CMK (cell line): ENCODE data around the gene C20orf141.
"Not testable (repeated sequence)": the region's sequence is repeated elsewhere in the genome, so short reads cannot be mapped to it uniquely, and the experiment has no call there.

ENCODE experiments used
- DNase-seq: peaks from one replicate; pipeline ENCODE4 v3.0.0-alpha.2; 2010; ENCODE audit warnings: low read depth

C20orf141 gene

GRCh38 chr20:2799688-2800520 lies 14.9 kb upstream of the C20orf141 start:
- DNase-seq: no peak

GRCh38 chr20:2800521-2801285 lies 14.1 kb upstream of the C20orf141 start, which contains the start of gene CPXM1:
CPXM1 (minus strand) TSS chr20:2800627; CDS start chr20:2800572, 55 bp downstream.
- peak; percentile 98 for DNase-seq

GRCh38 chr20:2801286-2801728 lies 13.5 kb upstream of the C20orf141 start:
- peak; percentile 79 for DNase-seq

GRCh38 chr20:2804041-2804828 lies 10.6 kb upstream of the C20orf141 start:
- DNase-seq: no peak

GRCh38 chr20:2804852-2805688 lies 9.7 kb upstream of the C20orf141 start:
- DNase-seq: no peak

GRCh38 chr20:2805689-2806350 lies 9.0 kb upstream of the C20orf141 start:
- no peak for DNase-seq

- DNase-seq: no peak
Measured at GRCh38 chr20:2806351-2806701, 8.5 kb upstream of the C20orf141 start.

GRCh38 chr20:2807019-2807418 lies 7.8 kb upstream of the C20orf141 start:
- DNase-seq: no peak

- not testable (repeated sequence) for DNase-seq
Measured at GRCh38 chr20:2807929-2808328, 6.9 kb upstream of the C20orf141 start.

- DNase-seq: no peak
Measured at GRCh38 chr20:2809690-2810089, 5.1 kb upstream of the C20orf141 start.

- no peak for DNase-seq
Measured at GRCh38 chr20:2812189-2812588, 2.6 kb upstream of the C20orf141 start.

GRCh38 chr20:2814076-2814475 lies 711 bp upstream of the C20orf141 start:
- DNase-seq: no peak

GRCh38 chr20:2815242-2815900 lies 584 bp downstream of the C20orf141 start:
- DNase-seq: no peak

- no peak for DNase-seq
Measured at GRCh38 chr20:2816030-2816582, 1.3 kb downstream of the C20orf141 start, which contains the start of gene TMEM239. TMEM239 (plus strand) TSS chr20:2816364; CDS start chr20:2816555, 191 bp downstream.

- no peak for DNase-seq
Measured at GRCh38 chr20:2816583-2817340, 2.0 kb downstream of the C20orf141 start.

GRCh38 chr20:2817341-2817726 lies 2.5 kb downstream of the C20orf141 start:
- DNase-seq: no peak

- DNase-seq: no peak
Measured at GRCh38 chr20:2817891-2818595, 3.3 kb downstream of the C20orf141 start.

- no peak for DNase-seq
Measured at GRCh38 chr20:2820084-2820895, 5.5 kb downstream of the C20orf141 start.
